Erythroblast (primary cell): ENCODE measurements around the gene HCRTR2.
"Not testable (repeated sequence)": the region's sequence is repeated elsewhere in the genome, so short reads cannot be mapped to it uniquely, and the experiment has no call there.

ENCODE experiments used
- DNase-seq, 2 experiments: peaks; one replicate each; lab custom pipeline; 2025; lab: John Stamatoyannopoulos, UW
- GATA1 ChIP-seq: IDR thresholded peaks from 2 replicates; pipeline ENCODE4 v1.6.1; 2011; ENCODE audit warnings: low read depth, mild to moderate bottlenecking, control low read depth, low read length, moderate library complexity
- POLR2A ChIP-seq: IDR thresholded peaks from 2 replicates; pipeline ENCODE4 v1.6.1; 2011; ENCODE audit warnings: mild to moderate bottlenecking, low read length

HCRTR2 gene

DNA sequence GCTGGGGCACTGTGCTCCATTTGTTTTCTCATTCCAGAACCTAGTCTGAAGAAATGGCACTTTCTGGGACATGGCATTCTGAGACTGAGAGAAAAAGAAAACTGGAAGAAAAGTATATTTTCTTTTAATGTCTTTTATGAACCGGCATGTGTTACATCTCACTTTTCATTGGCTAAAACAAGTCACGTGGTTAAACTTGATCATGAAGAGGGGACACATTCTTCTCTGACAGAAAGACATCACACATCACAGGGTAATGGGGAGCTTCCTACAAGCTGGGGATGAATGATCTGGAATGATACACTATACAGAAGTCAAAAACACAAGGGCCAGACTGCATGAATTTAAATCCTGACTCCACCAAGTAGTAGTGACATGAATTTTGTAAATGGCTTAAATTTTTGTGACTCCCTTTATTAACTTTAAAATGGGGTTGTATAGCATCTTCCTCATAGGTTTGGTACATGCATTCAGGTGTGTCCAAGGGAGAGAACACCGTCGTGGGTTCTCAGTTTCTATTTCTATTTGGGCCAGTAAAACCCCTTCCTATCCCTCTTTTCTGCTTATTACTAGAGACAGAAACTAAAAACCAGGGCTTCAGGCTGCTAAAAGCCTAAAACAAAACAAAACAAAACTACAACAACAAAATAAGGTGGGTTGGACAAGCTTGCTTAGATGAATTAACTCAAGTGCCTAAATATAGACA is 91.2 kb downstream of the HCRTR2 start:
- DNase-seq = no peak
- no peak for TF ChIP-seq POLR2A
- no peak for TF ChIP-seq GATA1

GRCh38 chr6:55266896-55267295 is 92.6 kb downstream of the HCRTR2 start:
- DNase-seq = no peak

DNA sequence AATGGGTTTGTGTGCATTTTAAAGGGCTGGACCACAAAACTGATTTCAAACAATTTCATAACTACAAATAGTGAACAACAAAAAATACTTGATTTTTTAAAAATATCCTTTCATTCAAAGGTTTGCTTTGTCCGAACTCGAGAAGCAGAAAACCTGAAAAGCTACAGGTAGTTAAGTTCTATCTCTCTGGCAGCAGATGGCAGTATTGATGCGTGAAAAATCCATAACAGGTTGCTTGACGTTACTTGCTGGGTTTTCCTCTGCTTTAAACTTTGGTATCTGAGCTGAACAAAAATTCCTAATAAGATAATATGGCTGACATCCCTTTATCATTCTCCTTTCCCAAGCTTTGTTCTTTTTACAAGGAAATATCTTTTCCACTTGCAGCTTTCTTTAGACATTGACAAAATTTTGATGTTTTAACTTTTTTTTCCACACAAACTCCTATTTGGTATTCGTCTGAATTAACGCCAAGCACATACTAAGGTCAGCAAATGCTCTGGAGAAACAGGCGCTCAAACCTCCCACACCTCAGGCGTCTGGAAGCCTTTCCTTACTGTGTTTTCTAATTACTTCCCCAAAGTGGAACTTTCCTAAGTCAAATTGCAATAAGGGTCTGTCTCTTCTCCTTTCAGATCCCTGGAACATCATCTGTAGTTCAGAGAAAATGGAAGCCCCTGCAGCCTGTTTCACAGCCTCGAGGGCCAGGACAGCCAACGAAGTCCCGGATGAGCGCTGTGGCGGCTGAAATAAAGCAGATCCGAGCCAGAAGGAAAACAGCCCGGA is 102.6 kb downstream of the HCRTR2 start:
- no peak for TF ChIP-seq GATA1
- TF ChIP-seq POLR2A = no peak
- DNase-seq = peak; percentile 32 to 51

More at GRCh38 chr6:55266896-55267295, 92.6 kb downstream of the HCRTR2 start:
- no peak for TF ChIP-seq POLR2A
- no peak for TF ChIP-seq GATA1

DNA sequence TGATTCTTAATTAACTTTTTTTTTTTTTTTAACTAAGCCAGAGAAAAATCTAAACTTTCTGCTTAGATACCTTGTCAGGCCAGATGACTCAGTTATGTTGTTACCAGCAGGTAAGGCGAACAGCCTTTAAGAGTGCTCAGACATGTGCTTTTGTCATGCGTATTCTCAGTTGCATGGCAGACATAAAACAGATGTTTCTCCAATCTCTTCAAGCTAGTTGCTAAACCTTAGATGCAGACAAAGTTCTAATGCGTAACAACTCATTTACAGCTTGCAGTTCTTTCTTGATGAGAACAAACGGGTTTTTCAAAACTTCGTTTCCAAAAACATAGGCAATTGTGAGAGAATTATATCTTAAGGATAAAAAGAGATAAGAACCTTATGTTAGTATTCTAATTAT is 103.3 kb downstream of the HCRTR2 start:
- TF ChIP-seq POLR2A (no peak), GATA1 (no peak)
- no peak for DNase-seq

DNA sequence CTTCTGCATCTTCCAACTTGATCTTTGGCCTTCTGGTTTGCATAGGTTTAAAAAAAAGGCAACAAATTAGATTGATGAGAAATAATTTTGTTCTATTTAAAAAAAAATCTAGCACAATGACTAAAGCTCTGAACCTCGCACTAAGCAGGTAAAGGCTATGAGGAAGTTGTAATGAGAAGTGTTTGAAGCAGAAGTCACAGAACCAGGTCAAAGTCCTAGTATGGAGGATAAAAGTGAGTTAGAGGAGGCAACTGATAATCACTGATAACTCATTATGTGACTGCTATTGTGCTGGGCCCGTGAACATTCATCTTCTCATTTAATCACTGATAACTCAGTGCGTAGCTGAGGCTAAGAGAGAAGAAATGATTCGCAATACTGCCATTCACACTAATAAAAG is 106.9 kb downstream of the HCRTR2 start:
- TF ChIP-seq GATA1 (no peak), POLR2A (no peak)
- DNase-seq = no peak

DNA sequence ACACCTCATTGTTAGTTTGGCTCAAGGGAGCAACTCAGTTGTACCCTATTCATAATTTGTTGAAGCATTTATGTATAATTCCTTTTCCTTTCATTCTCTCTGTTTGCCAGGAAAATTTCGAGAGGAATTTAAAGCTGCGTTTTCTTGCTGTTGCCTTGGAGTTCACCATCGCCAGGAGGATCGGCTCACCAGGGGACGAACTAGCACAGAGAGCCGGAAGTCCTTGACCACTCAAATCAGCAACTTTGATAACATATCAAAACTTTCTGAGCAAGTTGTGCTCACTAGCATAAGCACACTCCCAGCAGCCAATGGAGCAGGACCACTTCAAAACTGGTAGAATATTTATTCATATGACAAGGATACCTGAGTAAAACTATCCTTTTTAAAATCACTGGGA is 107.8 kb downstream of the HCRTR2 start:
- DNase-seq = no peak

DNA sequence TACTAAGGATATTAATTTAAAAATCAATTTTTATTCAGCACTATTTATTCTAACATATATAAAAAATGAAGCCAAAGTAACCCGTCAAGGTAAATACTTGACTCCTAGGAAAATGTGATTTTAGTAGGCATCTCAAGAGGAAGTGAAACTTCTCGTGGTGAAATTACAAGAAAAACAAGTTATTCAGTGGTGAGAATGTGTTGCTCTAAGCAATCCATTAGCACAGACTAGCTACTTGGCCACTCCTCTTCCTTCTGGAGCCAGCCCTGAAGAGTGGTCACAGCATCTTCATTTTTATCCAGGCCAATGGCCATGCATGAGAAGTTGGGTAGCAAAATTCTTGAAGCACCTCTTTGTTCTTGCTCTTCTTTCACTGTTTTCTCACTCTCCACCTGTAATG is 112.5 kb downstream of the HCRTR2 start:
- no peak for TF ChIP-seq POLR2A
- TF ChIP-seq GATA1 = no peak
- no peak for DNase-seq

More for the DNA sequence above, 107.8 kb downstream of the HCRTR2 start:
- no peak for TF ChIP-seq GATA1
- TF ChIP-seq POLR2A = no peak

GRCh38 chr6:55290736-55291135 is 116.4 kb downstream of the HCRTR2 start:
- no peak for DNase-seq
- TF ChIP-seq POLR2A (no peak), GATA1 (no peak)

DNA sequence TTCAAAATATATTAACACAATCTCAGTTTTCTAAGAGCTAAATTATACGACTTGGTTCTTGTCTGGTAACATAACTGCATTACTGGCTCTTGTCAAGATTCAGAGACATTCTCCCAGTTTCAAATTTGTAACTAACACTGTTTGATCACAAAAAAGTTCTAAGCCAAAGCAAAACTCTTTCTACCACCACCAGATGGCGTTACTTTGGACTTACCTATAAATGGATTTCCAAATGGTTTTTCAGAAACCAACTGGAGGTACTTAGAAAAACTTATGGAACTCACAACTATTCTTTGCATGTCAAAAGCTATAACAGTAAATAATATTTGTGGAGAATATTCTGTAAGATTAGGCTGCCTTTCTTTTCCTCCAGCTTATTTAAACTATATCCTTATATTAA is 118.8 kb downstream of the HCRTR2 start:
- DNase-seq = peak; percentile 3 to 10
- TF ChIP-seq GATA1 (no peak), POLR2A (no peak)

- DNase-seq = not testable (repeated sequence)
Observed at GRCh38 chr6:55297214-55297613, 122.9 kb downstream of the HCRTR2 start.

DNA sequence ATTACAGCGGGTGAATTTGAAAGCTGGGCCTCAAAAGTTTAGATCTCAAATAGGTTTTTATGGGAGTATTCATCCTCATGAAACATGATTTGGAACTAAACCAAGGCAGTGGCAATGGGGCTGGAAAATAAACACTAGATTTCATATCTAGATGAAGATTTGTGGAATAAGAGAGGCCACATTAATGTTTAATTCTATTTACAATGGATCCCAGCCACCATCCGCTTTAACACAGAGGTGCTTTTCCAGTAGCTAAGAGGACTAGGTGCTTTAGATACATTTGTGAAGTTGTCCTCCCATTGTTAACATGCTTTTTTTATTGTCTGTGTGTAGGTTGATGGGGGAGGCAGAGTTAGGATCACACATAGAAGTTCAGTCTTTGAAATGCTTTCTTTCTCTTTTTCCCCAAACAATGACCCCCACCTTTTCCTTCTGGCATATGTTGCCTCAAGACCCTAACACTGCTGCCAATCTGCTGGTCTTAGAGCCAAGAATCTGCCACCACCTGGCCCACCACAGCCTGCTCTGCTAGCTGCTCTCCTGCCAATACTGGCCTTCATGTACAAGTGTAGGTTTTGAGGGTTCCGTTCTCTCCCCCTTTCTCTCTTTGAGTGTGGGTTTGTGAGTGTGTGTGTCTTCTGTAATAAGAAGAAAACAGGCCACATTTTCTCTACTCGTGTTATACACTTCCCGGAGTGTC is 125.1 kb downstream of the HCRTR2 start:
- no peak for DNase-seq
- TF ChIP-seq GATA1 (no peak), POLR2A (no peak)

GRCh38 chr6:55304747-55305146 is 130.4 kb downstream of the HCRTR2 start:
- no peak for DNase-seq
- no peak for TF ChIP-seq POLR2A
- TF ChIP-seq GATA1 = no peak

DNA sequence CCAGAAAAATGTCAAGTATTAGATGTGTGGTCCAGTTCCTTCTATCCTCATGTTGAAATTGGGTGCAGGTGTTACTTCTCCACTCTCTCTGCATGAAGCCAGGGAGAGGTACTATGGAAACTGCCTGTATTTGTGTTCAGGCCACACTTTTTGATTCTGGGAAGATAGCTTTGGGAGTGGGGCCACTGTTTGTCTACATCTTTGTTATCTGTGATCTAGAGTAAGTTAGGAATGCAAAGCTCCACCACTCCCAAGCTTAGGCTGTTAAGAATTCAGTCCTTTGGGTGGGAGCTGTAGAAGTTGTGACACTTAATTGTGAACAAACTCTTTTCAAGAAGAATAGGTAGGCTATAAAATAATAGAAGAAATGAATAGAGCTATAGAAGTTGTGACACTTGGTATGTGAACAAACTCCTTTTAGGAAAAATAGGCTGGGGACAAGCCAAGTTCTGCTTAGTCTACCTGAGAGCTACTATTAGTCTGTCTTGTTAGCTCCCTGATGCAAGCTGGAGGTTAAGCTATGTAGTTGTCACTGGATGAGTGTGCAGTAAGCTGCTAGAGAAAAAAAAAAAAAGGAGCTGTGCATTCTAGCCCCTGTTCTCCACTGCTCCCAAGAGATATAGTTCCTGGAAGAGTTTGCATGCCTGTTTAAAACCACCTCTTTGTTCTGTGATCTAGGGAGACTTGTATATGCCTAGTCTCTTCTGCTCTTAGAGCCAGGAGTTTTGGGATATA is 145.8 kb downstream of the HCRTR2 start:
- TF ChIP-seq POLR2A = no peak
- no peak for TF ChIP-seq GATA1
- no peak for DNase-seq
